Measurements from ENCODE around the gene CHCHD3. TPM values are rescaled to one million over a fixed set of nuclear protein-coding genes. Genes with fewer than 3 reads are reported as not detected.

Gene CHCHD3
- total and polyA plus RNA-seq, 4 donors = 25.5 to 37.8 (median 31.8) TPM

DNA sequence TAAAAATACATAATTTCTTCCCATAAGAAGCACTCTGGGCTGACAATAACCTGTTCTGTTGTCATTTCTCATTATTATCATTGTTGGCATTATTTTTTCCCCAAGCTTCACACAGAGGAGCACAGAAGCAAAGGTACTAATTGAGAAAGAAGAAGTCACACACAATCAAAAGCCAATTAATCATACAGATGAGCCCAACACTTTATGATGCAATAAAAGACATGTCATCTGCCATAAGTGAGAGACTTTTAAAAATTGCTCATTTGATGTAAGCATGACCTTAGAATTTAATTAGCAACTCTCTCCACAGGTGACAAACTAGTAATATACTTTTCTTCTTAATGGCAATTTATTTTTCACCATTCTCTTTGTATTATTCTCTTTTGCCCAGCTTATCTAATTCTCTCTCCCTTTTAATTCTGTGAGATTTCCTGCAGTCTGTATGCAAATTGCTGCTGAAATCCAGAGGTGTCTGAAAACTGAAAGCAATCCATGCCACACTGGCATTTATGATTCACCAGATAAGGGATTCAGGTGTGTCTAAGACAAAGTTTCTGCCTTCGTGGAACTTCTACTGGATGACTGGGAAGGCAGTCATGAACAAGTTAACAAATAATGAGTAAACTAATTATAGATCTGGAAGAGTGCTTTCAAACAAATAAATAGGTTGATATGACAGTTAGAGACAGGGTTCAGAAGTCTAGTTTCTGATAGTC lies 203.5 kb downstream of the CHCHD3 start:
- Histone ChIP-seq H3K36me3 (ENCODE audit: control insufficient read depth in 4 of 4, insufficient read depth in 3 of 4, low read depth in 1 of 4, low read length in 3 of 4) (peaks cover 0 to 3% (median 0%) of the 10 kb centered on the region in 4 donors), H3K27me3 (ENCODE audit: control insufficient read depth in 4 of 4, insufficient read depth in 4 of 4, low read length in 3 of 4) (no peaks in the 10 kb centered on the region), H3K9ac (ENCODE audit: low read depth in 1 of 2, low read length in 2 of 2) (no peak overlapping the region), H3K27ac (ENCODE audit: low read depth in 1 of 2, low read length in 2 of 2) (no peak overlapping the region), H3K4me1 (ENCODE audit: control insufficient read depth in 4 of 4, insufficient read depth in 4 of 4, low read length in 3 of 4) (no peaks in the 10 kb centered on the region), H3K4me3 (ENCODE audit: low read depth in 1 of 3, low read length in 3 of 3) (no peak overlapping the region), H3K9me3 (ENCODE audit: control insufficient read depth in 4 of 4, low read length in 3 of 4) (no peaks in the 10 kb centered on the region)
- no peak for TF ChIP-seq YY1 (IDR thresholded peaks at IDR 0.05)
- TF ChIP-seq FOXA1 (IDR thresholded peaks at IDR 0.05) = no peak
- no peak for TF ChIP-seq RAD21 (IDR thresholded peaks at IDR 0.05)
- no peak for TF ChIP-seq HNF4A (conservative IDR thresholded peaks at IDR 0.05)
- no peak for TF ChIP-seq CTCF (IDR thresholded peaks at IDR 0.05; ENCODE audit: low read depth, low read length, missing input control)
- no peak for TF ChIP-seq NR2F2 (IDR thresholded peaks at IDR 0.05)
- no peak for TF ChIP-seq TAF1 (conservative IDR thresholded peaks at IDR 0.05)
- no peak for TF ChIP-seq FOXA2 (IDR thresholded peaks at IDR 0.05)
- TF ChIP-seq SP1 (IDR thresholded peaks at IDR 0.05) = no peak
- TF ChIP-seq ATF3 (IDR thresholded peaks at IDR 0.05) = no peak
- no peak for TF ChIP-seq RXRA (IDR thresholded peaks at IDR 0.05)
- no peak for TF ChIP-seq REST (IDR thresholded peaks at IDR 0.05)
- TF ChIP-seq JUND (IDR thresholded peaks at IDR 0.05) = no peak
- 90% methylated on average over 1 of the region's 1 CpG for WGBS
- no peak for DNase-seq (ENCODE audit: low spot score)

GRCh38 chr7:132877573-132877972 lies 204.3 kb downstream of the CHCHD3 start:
- Histone ChIP-seq H3K4me1 (ENCODE audit: control insufficient read depth in 4 of 4, insufficient read depth in 4 of 4, low read length in 3 of 4) (no peaks in the 10 kb centered on the region), H3K9me3 (ENCODE audit: control insufficient read depth in 4 of 4, low read length in 3 of 4) (no peaks in the 10 kb centered on the region), H3K27me3 (ENCODE audit: control insufficient read depth in 4 of 4, insufficient read depth in 4 of 4, low read length in 3 of 4) (no peaks in the 10 kb centered on the region), H3K27ac (ENCODE audit: low read depth in 1 of 2, low read length in 2 of 2) (no peak overlapping the region), H3K9ac (ENCODE audit: low read depth in 1 of 2, low read length in 2 of 2) (no peak overlapping the region), H3K36me3 (ENCODE audit: control insufficient read depth in 4 of 4, insufficient read depth in 3 of 4, low read depth in 1 of 4, low read length in 3 of 4) (no peaks in the 10 kb centered on the region), H3K4me3 (ENCODE audit: low read depth in 1 of 3, low read length in 3 of 3) (no peak overlapping the region)
- TF ChIP-seq GABPA (IDR thresholded peaks at IDR 0.05 in 1 of 2, conservative IDR thresholded peaks at IDR 0.05 in 1 of 2) (no peak), EGR1 (IDR thresholded peaks at IDR 0.05; ENCODE audit: low read depth in 2 of 2) (no peak), YY1 (IDR thresholded peaks at IDR 0.05) (no peak), HNF4A (conservative IDR thresholded peaks at IDR 0.05) (no peak), ATF3 (IDR thresholded peaks at IDR 0.05) (no peak), CTCF (IDR thresholded peaks at IDR 0.05; ENCODE audit: low read depth, low read length, missing input control) (no peak), TAF1 (conservative IDR thresholded peaks at IDR 0.05) (no peak), ZBTB33 (IDR thresholded peaks at IDR 0.05) (no peak), RXRA (IDR thresholded peaks at IDR 0.05) (no peak), FOXA2 (IDR thresholded peaks at IDR 0.05) (no peak)
- 93% methylated on average over 2 of the region's 2 CpGs for WGBS
- DNase-seq (ENCODE audit: low spot score) = no peak

All from liver (tissue), 9 donors.